A549 (cell line): ENCODE measurements around the gene DNAH11. TPM values are rescaled to one million over a fixed set of nuclear protein-coding genes. Genes with fewer than 3 reads are reported as not detected.

ENCODE experiments used
- ATAC-seq, 2 experiments: fragments of 200-7000 bp in 1 of 2; fragments of >200 bp in 1 of 2; cut with Nextera tagmentation in 1 of 2; cut with Tn5 transposase in 1 of 2; 3 replicates each; pipeline versions ENCODE4 v1.8.0 to v1.9.1; 2018 to 2020; ENCODE audit warnings: mild to moderate bottlenecking in 1 of 2, moderate library complexity in 1 of 2
- CTCF ChIA-PET: fragments of 300-600 bp; sonication (Branson Sonifier 250); formaldehyde crosslinking; extraction: SDS; loops from one replicate; lab custom pipeline; 2021; ENCODE audit warnings: antibody characterized with exemption, inconsistent platforms; lab: Yijun Ruan, JAX
- POLR2A ChIA-PET: fragments of 350-600 bp; formaldehyde crosslinking; extraction: SDS; loops from one replicate; lab custom pipeline; 2021; ENCODE audit warnings: antibody characterized with exemption, inconsistent platforms; lab: Yijun Ruan, JAX
- DNase-seq, 2 experiments: peaks; one replicate each; pipeline versions ENCODE4 v3.0.0 to v3.0.0-alpha.2; 2011 to 2016; ENCODE audit warnings: low read depth in 1 of 2, low spot score in 1 of 2
- FAIRE-seq: peaks from 2 replicates; lab custom pipeline; 2011; peaks lifted over from hg19 to GRCh38; lab: Jason Lieb, UNC
- H3K27ac ChIP-seq, 2 experiments: fragments of >200 bp; sonication (Bioruptor Twin); formaldehyde crosslinking; 3 replicates each; pipeline ENCODE4 v1.5.1; 2016 to 2017
- H3K4me1 ChIP-seq: fragments of >200 bp; sonication (Bioruptor Twin); formaldehyde crosslinking; 3 replicates; pipeline ENCODE4 v1.6.1; 2016
- H3K4me2 ChIP-seq: fragments of >200 bp; sonication (Bioruptor Twin); formaldehyde crosslinking; 3 replicates; pipeline ENCODE4 v1.6.1; 2016
- H3K4me3 ChIP-seq: fragments of >200 bp; sonication (Bioruptor Twin); formaldehyde crosslinking; 3 replicates; pipeline ENCODE4 v1.5.1; 2016
- H3K9me3 ChIP-seq: fragments of >200 bp; sonication (Bioruptor Twin); formaldehyde crosslinking; 3 replicates; pipeline ENCODE4 v1.6.1; 2016
- CBX2 ChIP-seq: fragments of 200-600 bp; sonication (generic); IDR thresholded peaks from 2 replicates; pipeline ENCODE4 v1.6.1; 2016; ENCODE audit warnings: low read depth, mild to moderate bottlenecking, borderline replicate concordance
- CHD4 ChIP-seq: fragments of 200-600 bp; sonication (generic); IDR thresholded peaks from 2 replicates; pipeline ENCODE4 v1.6.1; 2016; ENCODE audit warnings: antibody characterized with exemption, mild to moderate bottlenecking, borderline replicate concordance
- EHF ChIP-seq: fragments of 250-450 bp; sonication (Bioruptor Pico); IDR thresholded peaks from 2 replicates; pipeline ENCODE4 v1.5.0; 2020; ENCODE audit warnings: mild to moderate bottlenecking
- EHMT2 ChIP-seq: fragments of 200-600 bp; sonication (generic); IDR thresholded peaks from 2 replicates; pipeline ENCODE4 v1.6.1; 2016; ENCODE audit warnings: antibody characterized with exemption, low read depth, mild to moderate bottlenecking, moderate library complexity
- EP300 ChIP-seq, 2 experiments: fragments of >200 bp; sonication (Bioruptor Twin); formaldehyde crosslinking; IDR thresholded peaks; 2 replicates in 1 of 2; 3 replicates in 1 of 2; pipeline ENCODE4 v1.6.1; 2016 to 2017
- ESRRA ChIP-seq: fragments of 150-350 bp; IDR thresholded peaks from 2 replicates; pipeline ENCODE4 v1.6.1; 2014; ENCODE audit warnings: mild to moderate bottlenecking, low read length, borderline replicate concordance
- HOXA7 ChIP-seq: fragments of 250-450 bp; sonication (Bioruptor Pico); IDR thresholded peaks from 2 replicates; pipeline ENCODE4 v1.5.0; 2020; ENCODE audit warnings: mild to moderate bottlenecking, moderate library complexity
- HOXB13 ChIP-seq: fragments of 250-450 bp; sonication (Bioruptor Pico); IDR thresholded peaks from 2 replicates; pipeline ENCODE4 v1.5.0; 2020; ENCODE audit warnings: low read depth, mild to moderate bottlenecking, moderate library complexity
- JUN ChIP-seq, 2 experiments: fragments of >200 bp; sonication (Bioruptor Twin); formaldehyde crosslinking; IDR thresholded peaks; 2 replicates in 1 of 2; 3 replicates in 1 of 2; pipeline ENCODE4 v1.6.1; 2016 to 2017
- KDM1A ChIP-seq: fragments of 200-600 bp; sonication (generic); IDR thresholded peaks from 2 replicates; pipeline ENCODE4 v1.6.1; 2016; ENCODE audit warnings: low read depth, mild to moderate bottlenecking
- MAZ ChIP-seq: fragments of 150-350 bp; IDR thresholded peaks from 2 replicates; pipeline ENCODE4 v1.6.1; 2014; ENCODE audit warnings: antibody characterized with exemption, low read depth, low read length, borderline replicate concordance
- MYC ChIP-seq: IDR thresholded peaks from 2 replicates; pipeline ENCODE4 v1.6.1; 2012; ENCODE audit warnings: mild to moderate bottlenecking, inconsistent platforms, low read length, improper control_type of control experiment, borderline replicate concordance
- NFE2L2 ChIP-seq: fragments of 150-350 bp; conservative IDR thresholded peaks from 2 replicates; pipeline ENCODE4 v1.6.1; 2014; ENCODE audit warnings: low read length
- NPAS2 ChIP-seq: fragments of 250-450 bp; sonication (Bioruptor Pico); IDR thresholded peaks from 2 replicates; pipeline ENCODE4 v1.8.0; 2022; ENCODE audit warnings: mild to moderate bottlenecking, moderate library complexity, borderline replicate concordance
- PHF8 ChIP-seq: fragments of 200-600 bp; sonication (generic); IDR thresholded peaks from 2 replicates; pipeline ENCODE4 v1.6.1; 2016; ENCODE audit warnings: low read depth, mild to moderate bottlenecking, antibody characterized with exemption, moderate library complexity, borderline replicate concordance
- POLR2AphosphoS2 ChIP-seq: conservative IDR thresholded peaks from 2 replicates; pipeline ENCODE4 v1.6.1; 2012; ENCODE audit warnings: low read length, improper control_type of control experiment, inconsistent platforms
- RCOR1 ChIP-seq: fragments of 150-350 bp; IDR thresholded peaks from 2 replicates; pipeline ENCODE4 v1.6.1; 2014; ENCODE audit warnings: antibody characterized with exemption, low read length, low read depth
- RNF2 ChIP-seq: fragments of 200-600 bp; sonication (generic); IDR thresholded peaks from 2 replicates; pipeline ENCODE4 v1.6.1; 2016; ENCODE audit warnings: low read depth, mild to moderate bottlenecking, antibody characterized with exemption, moderate library complexity, borderline replicate concordance
- SMC3 ChIP-seq: fragments of >200 bp; sonication (Bioruptor Twin); formaldehyde crosslinking; IDR thresholded peaks from 3 replicates; pipeline ENCODE4 v1.6.1; 2018; ENCODE audit warnings: inconsistent platforms
- WGBS: methylation state at CpG from one replicate; pipeline ENCODE4 v1.1.6; 2017; ENCODE audit errors: missing lambda C conversion rate; 5-methylcytosine and 5-hydroxymethylcytosine counted together
- polyA plus RNA-seq, 4 experiments: library from polyadenylated mRNA; depleted of rRNA in 3 of 4; stranded (reverse); fragments of >200 nt; fragmentation: RNase III in 1 of 4; extraction: RNeasy Plus Mini Kit Qiagen cat#74134 plus additional on column Dnase treatment in 1 of 4; gene quantifications; 2 replicates in 3 of 4; 3 replicates in 1 of 4; pipeline ENCODE4 v1.2.3, GENCODE V29; 2011 to 2017
- TF ChIP-seq, protein P1 (sequence below): fragments of 250-450 bp; sonication (Bioruptor Pico); IDR thresholded peaks from 2 replicates; pipeline ENCODE4 v1.5.0; 2021; ENCODE audit warnings: mild to moderate bottlenecking, moderate library complexity, borderline replicate concordance
- TF ChIP-seq, protein P2 (sequence below): fragments of >200 bp; sonication (Bioruptor Twin); formaldehyde crosslinking; IDR thresholded peaks from 3 replicates; pipeline ENCODE4 v1.6.1; 2016
- TF ChIP-seq, protein P3 (sequence below): IDR thresholded peaks from 2 replicates; pipeline ENCODE4 v1.6.1; 2012; ENCODE audit warnings: low read depth, borderline replicate concordance
- TF ChIP-seq, protein P4 (sequence below): fragments of 250-450 bp; sonication (Bioruptor Pico); IDR thresholded peaks from 2 replicates; pipeline ENCODE4 v1.5.0; 2020; ENCODE audit warnings: low read depth, mild to moderate bottlenecking, moderate library complexity

Gene DNAH11
- polyA plus RNA-seq, 2 of the 4 experiments (the other 2 are of a cell fraction) = 0.03 to 0.13 TPM

DNA sequence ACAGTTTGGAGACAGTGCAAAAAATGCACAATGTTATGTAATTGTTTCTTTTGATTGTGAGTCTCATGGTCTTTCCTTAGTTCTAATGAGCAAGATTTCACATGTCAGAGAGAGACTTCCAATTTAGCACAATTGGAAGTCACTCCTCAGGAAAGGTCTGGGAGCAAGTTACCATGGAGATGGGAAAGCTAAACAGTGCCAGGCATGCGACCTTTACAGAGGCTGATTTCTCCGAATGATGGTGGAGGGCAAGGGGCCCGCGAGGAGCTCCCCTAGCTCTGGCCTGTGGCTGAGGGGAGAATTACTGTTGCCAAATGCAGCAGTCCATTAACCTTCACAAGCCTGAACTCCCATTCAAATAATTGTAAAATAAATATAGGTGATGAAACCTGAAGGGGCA is 343.6 kb downstream of the DNAH11 start:
- FAIRE-seq (no peak), ATAC-seq (no peak), DNase-seq (no peak)
- H3K9me3 ChIP-seq = no peaks in the 10 kb centered on the region
- WGBS = 76% methylated on average over 4 of the region's 4 CpGs
- ChIA-PET CTCF (no interaction called here), POLR2A (no interaction called here)
- TF ChIP-seq RNF2 = no peak
- TF ChIP-seq MAZ = no peak
- TF ChIP-seq, protein P1, sequence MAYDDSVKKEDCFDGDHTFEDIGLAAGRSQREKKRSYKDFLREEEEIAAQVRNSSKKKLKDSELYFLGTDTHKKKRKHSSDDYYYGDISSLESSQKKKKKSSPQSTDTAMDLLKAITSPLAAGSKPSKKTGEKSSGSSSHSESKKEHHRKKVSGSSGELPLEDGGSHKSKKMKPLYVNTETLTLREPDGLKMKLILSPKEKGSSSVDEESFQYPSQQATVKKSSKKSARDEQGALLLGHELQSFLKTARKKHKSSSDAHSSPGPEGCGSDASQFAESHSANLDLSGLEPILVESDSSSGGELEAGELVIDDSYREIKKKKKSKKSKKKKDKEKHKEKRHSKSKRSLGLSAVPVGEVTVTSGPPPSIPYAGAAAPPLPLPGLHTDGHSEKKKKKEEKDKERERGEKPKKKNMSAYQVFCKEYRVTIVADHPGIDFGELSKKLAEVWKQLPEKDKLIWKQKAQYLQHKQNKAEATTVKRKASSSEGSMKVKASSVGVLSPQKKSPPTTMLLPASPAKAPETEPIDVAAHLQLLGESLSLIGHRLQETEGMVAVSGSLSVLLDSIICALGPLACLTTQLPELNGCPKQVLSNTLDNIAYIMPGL = no peak
- TF ChIP-seq CBX2 = no peak
- TF ChIP-seq NFE2L2 = no peak
- no peak for TF ChIP-seq JUN (IDR thresholded peaks at IDR 0.05)
- TF ChIP-seq, protein P2, sequence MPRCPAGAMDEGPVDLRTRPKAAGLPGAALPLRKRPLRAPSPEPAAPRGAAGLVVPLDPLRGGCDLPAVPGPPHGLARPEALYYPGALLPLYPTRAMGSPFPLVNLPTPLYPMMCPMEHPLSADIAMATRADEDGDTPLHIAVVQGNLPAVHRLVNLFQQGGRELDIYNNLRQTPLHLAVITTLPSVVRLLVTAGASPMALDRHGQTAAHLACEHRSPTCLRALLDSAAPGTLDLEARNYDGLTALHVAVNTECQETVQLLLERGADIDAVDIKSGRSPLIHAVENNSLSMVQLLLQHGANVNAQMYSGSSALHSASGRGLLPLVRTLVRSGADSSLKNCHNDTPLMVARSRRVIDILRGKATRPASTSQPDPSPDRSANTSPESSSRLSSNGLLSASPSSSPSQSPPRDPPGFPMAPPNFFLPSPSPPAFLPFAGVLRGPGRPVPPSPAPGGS = no peak
- TF ChIP-seq SMC3 = no peak
- no peak for TF ChIP-seq HOXA7 (CRISPR knock-in tag)
- TF ChIP-seq, protein P3, sequence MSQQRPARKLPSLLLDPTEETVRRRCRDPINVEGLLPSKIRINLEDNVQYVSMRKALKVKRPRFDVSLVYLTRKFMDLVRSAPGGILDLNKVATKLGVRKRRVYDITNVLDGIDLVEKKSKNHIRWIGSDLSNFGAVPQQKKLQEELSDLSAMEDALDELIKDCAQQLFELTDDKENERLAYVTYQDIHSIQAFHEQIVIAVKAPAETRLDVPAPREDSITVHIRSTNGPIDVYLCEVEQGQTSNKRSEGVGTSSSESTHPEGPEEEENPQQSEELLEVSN = no peak
- TF ChIP-seq ESRRA = no peak
- TF ChIP-seq PHF8 = no peak
- H3K27ac ChIP-seq = no peak overlapping the region
- H3K4me2 ChIP-seq = no peak overlapping the region
- no peak overlapping the region for H3K4me3 ChIP-seq
- H3K4me1 ChIP-seq = no peaks in the 10 kb centered on the region

DNA sequence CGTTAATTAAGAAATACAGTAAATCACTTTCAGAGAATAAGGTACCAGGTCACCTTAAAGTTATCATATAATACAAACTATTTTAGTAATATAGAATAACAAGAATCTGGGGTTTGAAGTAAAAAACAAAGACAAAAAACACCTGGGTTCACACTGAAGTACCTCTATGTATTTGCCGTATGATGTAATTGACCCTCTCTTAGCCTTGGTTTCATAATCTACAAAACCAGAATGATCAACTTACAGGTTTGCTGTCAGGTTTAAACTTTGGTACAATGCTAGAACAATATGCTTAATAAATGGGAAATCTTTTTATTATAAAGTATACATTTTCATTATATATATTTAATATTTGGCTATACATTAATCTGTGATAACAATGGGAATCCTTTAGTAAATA is 344.5 kb downstream of the DNAH11 start:
- Histone ChIP-seq H3K4me1 (no peaks in the 10 kb centered on the region), H3K27ac (no peak overlapping the region), H3K4me2 (no peak overlapping the region), H3K4me3 (no peak overlapping the region), H3K9me3 (no peaks in the 10 kb centered on the region)
- WGBS = 81% methylated on average over 2 of the region's 2 CpGs
- DNase-seq (no peak), ATAC-seq (no peak), FAIRE-seq (no peak)
- POLR2A ChIA-PET = no interaction called here
- TF ChIP-seq, protein P4, sequence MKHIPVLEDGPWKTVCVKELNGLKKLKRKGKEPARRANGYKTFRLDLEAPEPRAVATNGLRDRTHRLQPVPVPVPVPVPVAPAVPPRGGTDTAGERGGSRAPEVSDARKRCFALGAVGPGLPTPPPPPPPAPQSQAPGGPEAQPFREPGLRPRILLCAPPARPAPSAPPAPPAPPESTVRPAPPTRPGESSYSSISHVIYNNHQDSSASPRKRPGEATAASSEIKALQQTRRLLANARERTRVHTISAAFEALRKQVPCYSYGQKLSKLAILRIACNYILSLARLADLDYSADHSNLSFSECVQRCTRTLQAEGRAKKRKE (CRISPR knock-in tag) = no peak
- no peak for TF ChIP-seq RCOR1
- CTCF ChIA-PET = no interaction called here

DNA sequence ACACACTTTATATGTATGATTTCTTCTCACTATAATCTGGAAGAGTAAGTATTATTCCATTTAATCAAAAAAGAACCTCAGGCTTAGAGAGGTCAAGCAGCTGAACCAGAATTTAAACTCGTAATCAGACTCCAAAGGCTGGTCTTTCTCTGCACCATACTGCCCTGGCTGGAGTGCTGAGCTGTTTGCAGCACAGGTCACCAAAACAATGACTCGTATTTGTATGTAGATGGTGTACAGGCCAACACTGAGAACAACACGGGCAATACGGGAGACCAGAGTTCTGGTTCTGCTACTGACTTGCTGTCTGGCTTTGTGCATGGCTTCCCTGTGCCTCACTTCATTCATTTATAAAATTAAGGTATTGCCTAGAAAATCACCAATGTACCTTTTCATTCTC is 344.9 kb downstream of the DNAH11 start:
- WGBS = 55% methylated on average over 4 of the region's 4 CpGs
- Histone ChIP-seq H3K4me3 (no peak overlapping the region), H3K27ac (no peak overlapping the region), H3K4me1 (no peaks in the 10 kb centered on the region), H3K4me2 (no peak overlapping the region), H3K9me3 (no peaks in the 10 kb centered on the region)
- CTCF ChIA-PET = no interaction called here
- FAIRE-seq (no peak), ATAC-seq (no peak), DNase-seq (no peak)
- POLR2A ChIA-PET = no interaction called here
- TF ChIP-seq KDM1A (no peak), RNF2 (no peak), PHF8 (no peak), CHD4 (no peak), MYC (no peak), EHMT2 (no peak), ESRRA (no peak), HOXB13 (CRISPR knock-in tag) (no peak), NPAS2 (CRISPR knock-in tag) (no peak), EP300 (IDR thresholded peaks at IDR 0.05) (no peak), POLR2AphosphoS2 (no peak), EHF (no peak)
